GM23338 (cell line): Measurements from ENCODE around the gene LYPD5. TPM values are rescaled to one million over a fixed set of nuclear protein-coding genes. Genes with fewer than 3 reads are reported as not detected.

Experiments
- ATAC-seq: fragments of 200-7000 bp; cut with Tn5 transposase; 3 replicates; pipeline ENCODE4 v1.9.1; 2020
- DNase-seq: peaks from one replicate; pipeline ENCODE4 v3.0.0-alpha.2; 2015; ENCODE audit warnings: low spot score
- H2AFZ ChIP-seq: fragments of 200-600 bp; sonication (generic); 2 replicates; pipeline ENCODE4 v1.8.0; 2016; ENCODE audit warnings: antibody characterized with exemption, mild to moderate bottlenecking, moderate library complexity
- H3F3A ChIP-seq: fragments of 200-600 bp; sonication (generic); replicated peaks from 2 replicates; pipeline ENCODE4 v1.8.0; 2017; ENCODE audit warnings: antibody characterized with exemption, mixed run types, low read depth
- H3K27ac ChIP-seq: fragments of 200-600 bp; sonication (generic); 2 replicates; pipeline ENCODE4 v1.6.1; 2016; ENCODE audit warnings: low read depth
- H3K27me3 ChIP-seq: fragments of 200-600 bp; sonication (generic); 2 replicates; pipeline ENCODE4 v1.8.0; 2016; ENCODE audit warnings: mild to moderate bottlenecking, mixed run types, moderate library complexity; ENCODE audit not compliant: insufficient read depth
- H3K36me3 ChIP-seq: fragments of 200-600 bp; sonication (generic); 2 replicates; pipeline ENCODE4 v1.8.0; 2016; ENCODE audit warnings: mild to moderate bottlenecking; ENCODE audit not compliant: insufficient read depth
- H3K4me1 ChIP-seq: fragments of 200-600 bp; sonication (generic); 2 replicates; pipeline ENCODE4 v1.8.0; 2016; ENCODE audit warnings: mild to moderate bottlenecking, moderate library complexity; ENCODE audit not compliant: insufficient read depth
- H3K4me2 ChIP-seq: fragments of 200-600 bp; sonication (generic); 2 replicates; pipeline ENCODE4 v1.7.1; 2017; ENCODE audit warnings: mixed run types
- H3K4me3 ChIP-seq: fragments of 200-600 bp; sonication (generic); 2 replicates; pipeline ENCODE4 v1.6.1; 2016; ENCODE audit warnings: mixed run types
- H3K79me2 ChIP-seq: fragments of 200-600 bp; sonication (generic); replicated peaks from 2 replicates; pipeline ENCODE4 v1.8.0; 2017; ENCODE audit warnings: mild to moderate bottlenecking; ENCODE audit not compliant: insufficient read depth
- H3K9me2 ChIP-seq: fragments of 200-600 bp; sonication (generic); 2 replicates; pipeline ENCODE4 v1.8.0; 2017; ENCODE audit not compliant: insufficient read depth
- H4K20me1 ChIP-seq: fragments of 200-600 bp; sonication (generic); replicated peaks from 2 replicates; pipeline ENCODE4 v1.8.0; 2017; ENCODE audit warnings: mild to moderate bottlenecking; ENCODE audit not compliant: insufficient read depth
- H3K27ac Mint-ChIP-seq: 2 replicates; pipeline ENCODE4 v1.8.0; 2020; ENCODE audit warnings: inconsistent platforms, mild to moderate bottlenecking, moderate library complexity, mixed read lengths
- H3K27me3 Mint-ChIP-seq: 3 replicates; pipeline ENCODE4 v1.8.0; 2022; ENCODE audit warnings: low read depth, mild to moderate bottlenecking, moderate library complexity, mixed read lengths, inconsistent platforms; ENCODE audit not compliant: insufficient read depth, poor library complexity
- H3K36me3 Mint-ChIP-seq: 3 replicates; pipeline ENCODE4 v1.8.0; 2021; ENCODE audit warnings: low read depth, mild to moderate bottlenecking, inconsistent platforms, moderate library complexity, mixed read lengths
- H3K4me1 Mint-ChIP-seq: 3 replicates; pipeline ENCODE4 v1.8.0; 2020; ENCODE audit warnings: mild to moderate bottlenecking, inconsistent platforms, mixed read lengths
- H3K4me3 Mint-ChIP-seq: 3 replicates; pipeline ENCODE4 v1.8.0; 2021; ENCODE audit warnings: moderate library complexity, mild to moderate bottlenecking, inconsistent platforms, mixed read lengths
- H3K9me3 Mint-ChIP-seq: 3 replicates; pipeline ENCODE4 v1.8.0; 2020; ENCODE audit warnings: moderate library complexity, mild to moderate bottlenecking, inconsistent platforms, mixed read lengths
- CREB1 ChIP-seq: fragments of 250-450 bp; sonication (Bioruptor Pico); IDR thresholded peaks from 2 replicates; pipeline ENCODE4 v1.5.0; 2020; ENCODE audit warnings: low read depth, mild to moderate bottlenecking, moderate library complexity
- EZH2 ChIP-seq: fragments of 200-600 bp; sonication (generic); IDR thresholded peaks from one replicate; pipeline ENCODE4 v1.8.0; 2017; ENCODE audit warnings: antibody characterized with exemption, mild to moderate bottlenecking, low read depth; ENCODE audit not compliant: unreplicated experiment
- JUNB ChIP-seq: IDR thresholded peaks from one replicate; pipeline ENCODE4 v1.6.1; 2016; ENCODE audit warnings: antibody characterized with exemption; ENCODE audit not compliant: unreplicated experiment
- NANOG ChIP-seq: IDR thresholded peaks from 2 replicates; pipeline ENCODE4 v1.6.1; 2016; ENCODE audit warnings: antibody characterized with exemption, borderline replicate concordance
- POLR2AphosphoS5 ChIP-seq: IDR thresholded peaks from 2 replicates; pipeline ENCODE4 v1.6.1; 2016; ENCODE audit warnings: antibody characterized with exemption, low read depth
- ZNF331 ChIP-seq: fragments of 250-450 bp; sonication (Bioruptor Pico); IDR thresholded peaks from 2 replicates; pipeline ENCODE4 v1.5.0; 2020; ENCODE audit warnings: low read depth, mild to moderate bottlenecking, moderate library complexity
- polyA plus RNA-seq: library from polyadenylated mRNA; unstranded; fragments of >200 nt; fragmentation: Nextera tagmentation; extraction: Ambion mirVana; gene quantifications from 2 replicates; pipeline ENCODE4 v1.2.1, GENCODE V29; 2016
- total RNA-seq: library from RNA; depleted of rRNA; stranded (reverse); fragments of >200 nt; shearing (Covaris generic); gene quantifications from 2 replicates; pipeline ENCODE4 v1.2.3, GENCODE V29; 2014
- TF ChIP-seq, protein P1 (sequence below): IDR thresholded peaks from 2 replicates; pipeline ENCODE4 v1.6.1; 2016; ENCODE audit warnings: antibody characterized with exemption
- TF ChIP-seq, protein P2 (sequence below): fragments of 250-450 bp; sonication (Bioruptor Pico); IDR thresholded peaks from 2 replicates; pipeline ENCODE4 v1.5.0; 2020; ENCODE audit warnings: mild to moderate bottlenecking, moderate library complexity

Gene LYPD5
- total and polyA plus RNA-seq, 2 experiments from 2014 or later, result 1.1 to 1.5 TPM

DNA sequence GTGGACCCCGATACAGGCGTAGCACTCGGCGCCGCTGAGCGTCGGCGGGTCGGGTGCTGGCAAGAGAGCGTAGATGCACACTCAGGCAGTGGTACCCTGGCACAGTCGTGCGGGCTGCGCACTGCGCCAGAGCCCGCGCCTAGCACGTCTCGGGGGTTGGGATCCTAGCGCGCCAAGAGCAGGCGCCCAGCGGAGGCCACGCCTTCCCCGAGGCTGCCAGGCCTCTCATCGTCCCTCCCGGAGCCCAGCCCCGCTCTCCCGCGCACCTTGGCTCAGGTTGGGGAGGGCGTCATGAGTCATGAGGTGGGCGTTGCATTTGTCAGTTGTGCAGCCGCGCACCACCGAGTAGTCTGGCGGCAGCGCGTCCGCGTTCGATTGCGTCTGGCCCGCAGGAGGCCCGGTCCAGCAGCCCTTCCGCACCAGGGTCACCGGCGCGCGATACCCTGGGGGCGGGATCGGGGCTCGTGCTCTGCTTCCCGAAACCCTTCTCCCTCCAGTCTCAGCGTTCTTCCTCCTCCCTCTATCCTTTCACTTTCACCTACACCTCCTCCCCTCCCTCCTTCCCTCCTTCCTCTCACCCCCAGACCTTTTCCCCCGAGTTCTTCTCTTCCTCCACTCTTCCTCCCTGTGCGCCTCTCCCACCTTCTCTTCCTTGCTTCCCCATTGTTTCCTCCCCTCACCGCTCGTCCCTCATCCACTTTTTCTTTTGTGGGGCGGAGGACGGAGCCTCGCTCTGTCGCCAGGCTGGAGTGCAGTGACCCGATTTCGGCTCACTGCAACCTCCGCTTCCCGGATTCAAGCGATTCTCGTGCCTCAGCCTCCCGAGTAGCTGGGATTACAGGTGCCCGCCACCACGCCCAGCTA, 3.5 kb downstream of the LYPD5 start:
- Mint-ChIP-seq H3K4me3 (peak overlapping the region; percentile 78), H3K36me3 (no peaks in the 10 kb centered on the region), H3K27me3 (peaks cover 36% of the 10 kb centered on the region), H3K4me1 (no peaks in the 10 kb centered on the region; the same call in 2 of the 3 replicates), H3K27ac (no peak overlapping the region), H3K9me3 (no peaks in the 10 kb centered on the region; the same call in 2 of the 3 replicates)
- Histone ChIP-seq H3K27me3 (peaks cover 48% of the 10 kb centered on the region), H2AFZ (peak overlapping the region; percentile 99), H3K4me1 (no peaks in the 10 kb centered on the region), H3K36me3 (no peaks in the 10 kb centered on the region), H3K4me3 (peak overlapping the region; percentile 76), H4K20me1 (no peaks in the 10 kb centered on the region), H3K79me2 (no peaks in the 10 kb centered on the region), H3F3A (no peaks in the 10 kb centered on the region), H3K9me2 (no peaks in the 10 kb centered on the region), H3K4me2 (peak overlapping the region; percentile 88), H3K27ac (no peak overlapping the region)
- peak; percentile 92 for DNase-seq
- TF ChIP-seq EZH2 (no peak), ZNF331 (CRISPR knock-in tag) (no peak), JUNB (no peak), NANOG (no peak), CREB1 (peak; percentile 51; the same call in 1 of the 2 replicates), POLR2AphosphoS5 (peak; percentile 51; the same call in 1 of the 2 replicates)
- TF ChIP-seq, protein P1, sequence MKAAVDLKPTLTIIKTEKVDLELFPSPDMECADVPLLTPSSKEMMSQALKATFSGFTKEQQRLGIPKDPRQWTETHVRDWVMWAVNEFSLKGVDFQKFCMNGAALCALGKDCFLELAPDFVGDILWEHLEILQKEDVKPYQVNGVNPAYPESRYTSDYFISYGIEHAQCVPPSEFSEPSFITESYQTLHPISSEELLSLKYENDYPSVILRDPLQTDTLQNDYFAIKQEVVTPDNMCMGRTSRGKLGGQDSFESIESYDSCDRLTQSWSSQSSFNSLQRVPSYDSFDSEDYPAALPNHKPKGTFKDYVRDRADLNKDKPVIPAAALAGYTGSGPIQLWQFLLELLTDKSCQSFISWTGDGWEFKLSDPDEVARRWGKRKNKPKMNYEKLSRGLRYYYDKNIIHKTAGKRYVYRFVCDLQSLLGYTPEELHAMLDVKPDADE, result no peak
- TF ChIP-seq, protein P2, sequence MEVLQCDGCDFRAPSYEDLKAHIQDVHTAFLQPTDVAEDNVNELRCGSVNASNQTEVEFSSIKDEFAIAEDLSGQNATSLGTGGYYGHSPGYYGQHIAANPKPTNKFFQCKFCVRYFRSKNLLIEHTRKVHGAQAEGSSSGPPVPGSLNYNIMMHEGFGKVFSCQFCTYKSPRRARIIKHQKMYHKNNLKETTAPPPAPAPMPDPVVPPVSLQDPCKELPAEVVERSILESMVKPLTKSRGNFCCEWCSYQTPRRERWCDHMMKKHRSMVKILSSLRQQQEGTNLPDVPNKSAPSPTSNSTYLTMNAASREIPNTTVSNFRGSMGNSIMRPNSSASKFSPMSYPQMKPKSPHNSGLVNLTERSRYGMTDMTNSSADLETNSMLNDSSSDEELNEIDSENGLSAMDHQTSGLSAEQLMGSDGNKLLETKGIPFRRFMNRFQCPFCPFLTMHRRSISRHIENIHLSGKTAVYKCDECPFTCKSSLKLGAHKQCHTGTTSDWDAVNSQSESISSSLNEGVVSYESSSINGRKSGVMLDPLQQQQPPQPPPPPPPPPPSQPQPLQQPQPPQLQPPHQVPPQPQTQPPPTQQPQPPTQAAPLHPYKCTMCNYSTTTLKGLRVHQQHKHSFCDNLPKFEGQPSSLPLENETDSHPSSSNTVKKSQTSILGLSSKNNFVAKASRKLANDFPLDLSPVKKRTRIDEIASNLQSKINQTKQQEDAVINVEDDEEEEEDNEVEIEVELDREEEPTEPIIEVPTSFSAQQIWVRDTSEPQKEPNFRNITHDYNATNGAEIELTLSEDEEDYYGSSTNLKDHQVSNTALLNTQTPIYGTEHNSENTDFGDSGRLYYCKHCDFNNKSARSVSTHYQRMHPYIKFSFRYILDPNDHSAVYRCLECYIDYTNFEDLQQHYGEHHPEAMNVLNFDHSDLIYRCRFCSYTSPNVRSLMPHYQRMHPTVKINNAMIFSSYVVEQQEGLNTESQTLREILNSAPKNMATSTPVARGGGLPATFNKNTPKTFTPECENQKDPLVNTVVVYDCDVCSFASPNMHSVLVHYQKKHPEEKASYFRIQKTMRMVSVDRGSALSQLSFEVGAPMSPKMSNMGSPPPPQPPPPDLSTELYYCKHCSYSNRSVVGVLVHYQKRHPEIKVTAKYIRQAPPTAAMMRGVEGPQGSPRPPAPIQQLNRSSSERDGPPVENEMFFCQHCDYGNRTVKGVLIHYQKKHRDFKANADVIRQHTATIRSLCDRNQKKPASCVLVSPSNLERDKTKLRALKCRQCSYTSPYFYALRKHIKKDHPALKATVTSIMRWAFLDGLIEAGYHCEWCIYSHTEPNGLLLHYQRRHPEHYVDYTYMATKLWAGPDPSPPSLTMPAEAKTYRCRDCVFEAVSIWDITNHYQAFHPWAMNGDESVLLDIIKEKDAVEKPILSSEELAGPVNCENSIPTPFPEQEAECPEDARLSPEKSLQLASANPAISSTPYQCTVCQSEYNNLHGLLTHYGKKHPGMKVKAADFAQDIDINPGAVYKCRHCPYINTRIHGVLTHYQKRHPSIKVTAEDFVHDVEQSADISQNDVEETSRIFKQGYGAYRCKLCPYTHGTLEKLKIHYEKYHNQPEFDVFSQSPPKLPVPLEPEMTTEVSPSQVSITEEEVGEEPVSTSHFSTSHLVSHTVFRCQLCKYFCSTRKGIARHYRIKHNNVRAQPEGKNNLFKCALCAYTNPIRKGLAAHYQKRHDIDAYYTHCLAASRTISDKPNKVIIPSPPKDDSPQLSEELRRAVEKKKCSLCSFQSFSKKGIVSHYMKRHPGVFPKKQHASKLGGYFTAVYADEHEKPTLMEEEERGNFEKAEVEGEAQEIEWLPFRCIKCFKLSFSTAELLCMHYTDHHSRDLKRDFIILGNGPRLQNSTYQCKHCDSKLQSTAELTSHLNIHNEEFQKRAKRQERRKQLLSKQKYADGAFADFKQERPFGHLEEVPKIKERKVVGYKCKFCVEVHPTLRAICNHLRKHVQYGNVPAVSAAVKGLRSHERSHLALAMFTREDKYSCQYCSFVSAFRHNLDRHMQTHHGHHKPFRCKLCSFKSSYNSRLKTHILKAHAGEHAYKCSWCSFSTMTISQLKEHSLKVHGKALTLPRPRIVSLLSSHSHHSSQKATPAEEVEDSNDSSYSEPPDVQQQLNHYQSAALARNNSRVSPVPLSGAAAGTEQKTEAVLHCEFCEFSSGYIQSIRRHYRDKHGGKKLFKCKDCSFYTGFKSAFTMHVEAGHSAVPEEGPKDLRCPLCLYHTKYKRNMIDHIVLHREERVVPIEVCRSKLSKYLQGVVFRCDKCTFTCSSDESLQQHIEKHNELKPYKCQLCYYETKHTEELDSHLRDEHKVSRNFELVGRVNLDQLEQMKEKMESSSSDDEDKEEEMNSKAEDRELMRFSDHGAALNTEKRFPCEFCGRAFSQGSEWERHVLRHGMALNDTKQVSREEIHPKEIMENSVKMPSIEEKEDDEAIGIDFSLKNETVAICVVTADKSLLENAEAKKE (CRISPR knock-in tag), result no peak
- ATAC-seq, result peak; percentile 92
